Measurements from ENCODE around the gene HHAT.

Gene HHAT

GRCh38 chr1:210499956-210500355 is 171.3 kb downstream of the HHAT start:
- no peak for TF ChIP-seq EZH2phosphoT487 (IDR thresholded peaks at IDR 0.05; ENCODE audit: borderline replicate concordance)
- TF ChIP-seq, protein P1, sequence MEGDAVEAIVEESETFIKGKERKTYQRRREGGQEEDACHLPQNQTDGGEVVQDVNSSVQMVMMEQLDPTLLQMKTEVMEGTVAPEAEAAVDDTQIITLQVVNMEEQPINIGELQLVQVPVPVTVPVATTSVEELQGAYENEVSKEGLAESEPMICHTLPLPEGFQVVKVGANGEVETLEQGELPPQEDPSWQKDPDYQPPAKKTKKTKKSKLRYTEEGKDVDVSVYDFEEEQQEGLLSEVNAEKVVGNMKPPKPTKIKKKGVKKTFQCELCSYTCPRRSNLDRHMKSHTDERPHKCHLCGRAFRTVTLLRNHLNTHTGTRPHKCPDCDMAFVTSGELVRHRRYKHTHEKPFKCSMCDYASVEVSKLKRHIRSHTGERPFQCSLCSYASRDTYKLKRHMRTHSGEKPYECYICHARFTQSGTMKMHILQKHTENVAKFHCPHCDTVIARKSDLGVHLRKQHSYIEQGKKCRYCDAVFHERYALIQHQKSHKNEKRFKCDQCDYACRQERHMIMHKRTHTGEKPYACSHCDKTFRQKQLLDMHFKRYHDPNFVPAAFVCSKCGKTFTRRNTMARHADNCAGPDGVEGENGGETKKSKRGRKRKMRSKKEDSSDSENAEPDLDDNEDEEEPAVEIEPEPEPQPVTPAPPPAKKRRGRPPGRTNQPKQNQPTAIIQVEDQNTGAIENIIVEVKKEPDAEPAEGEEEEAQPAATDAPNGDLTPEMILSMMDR (conservative IDR thresholded peaks at IDR 0.05; ENCODE audit: low read length), result no peak
- H3K9me2 ChIP-seq (replicated peaks; ENCODE audit: low read depth, low read length), result no peaks in the 10 kb centered on the region
- H4K20me1 ChIP-seq (ENCODE audit: insufficient read depth, low read length, poor library complexity, severe bottlenecking), result no peaks in the 10 kb centered on the region
- no peak overlapping the region for H2AFZ ChIP-seq (ENCODE audit: low read length)
- no peak overlapping the region for H3K4me3 ChIP-seq (ENCODE audit: low read length, poor library complexity, severe bottlenecking)
- H3K27me3 ChIP-seq (ENCODE audit: insufficient read depth, low read length, poor library complexity, severe bottlenecking), result no peaks in the 10 kb centered on the region
- no peaks in the 10 kb centered on the region for H3K9me3 ChIP-seq (ENCODE audit: insufficient read depth, low read depth, low read length)
- H3K79me2 ChIP-seq (ENCODE audit: insufficient read depth, low read length), result no peaks in the 10 kb centered on the region
- H3F3A ChIP-seq (ENCODE audit: low read depth), result no peaks in the 10 kb centered on the region
- H3K4me2 ChIP-seq (ENCODE audit: low read depth, low read length, poor library complexity, severe bottlenecking), result no peak overlapping the region
- H3K36me3 ChIP-seq (ENCODE audit: insufficient read depth, low read length), result no peaks in the 10 kb centered on the region
- no peaks in the 10 kb centered on the region for H3K4me1 ChIP-seq (ENCODE audit: insufficient read depth, low read length, poor library complexity, severe bottlenecking)
- H3K9ac ChIP-seq (ENCODE audit: low read depth, low read length, poor library complexity, severe bottlenecking), result no peak overlapping the region

DNA sequence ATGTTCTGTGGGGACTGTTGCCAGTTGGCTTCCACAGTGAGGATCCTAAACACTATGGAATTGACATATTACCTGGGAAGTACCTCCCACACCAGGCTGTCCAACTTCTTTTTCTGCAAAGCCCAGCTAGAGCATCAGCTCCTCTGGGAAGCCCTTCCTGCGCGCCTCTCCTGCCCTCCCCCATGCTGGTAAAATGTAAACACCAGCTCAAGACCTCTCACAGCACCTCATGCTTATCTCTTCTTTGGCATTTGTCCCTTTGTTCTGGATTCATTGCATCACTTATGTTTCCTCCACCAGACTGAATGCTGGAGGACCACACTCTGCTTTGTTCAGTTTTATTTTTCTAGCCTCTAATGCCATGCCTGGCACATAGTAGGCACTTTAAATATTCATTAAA is 172.1 kb downstream of the HHAT start:
- no peaks in the 10 kb centered on the region for H3K27me3 ChIP-seq (ENCODE audit: insufficient read depth, low read length, poor library complexity, severe bottlenecking)
- TF ChIP-seq, protein P1 (conservative IDR thresholded peaks at IDR 0.05; ENCODE audit: low read length), result no peak
- no peak for TF ChIP-seq EZH2phosphoT487 (IDR thresholded peaks at IDR 0.05; ENCODE audit: borderline replicate concordance)

DNA sequence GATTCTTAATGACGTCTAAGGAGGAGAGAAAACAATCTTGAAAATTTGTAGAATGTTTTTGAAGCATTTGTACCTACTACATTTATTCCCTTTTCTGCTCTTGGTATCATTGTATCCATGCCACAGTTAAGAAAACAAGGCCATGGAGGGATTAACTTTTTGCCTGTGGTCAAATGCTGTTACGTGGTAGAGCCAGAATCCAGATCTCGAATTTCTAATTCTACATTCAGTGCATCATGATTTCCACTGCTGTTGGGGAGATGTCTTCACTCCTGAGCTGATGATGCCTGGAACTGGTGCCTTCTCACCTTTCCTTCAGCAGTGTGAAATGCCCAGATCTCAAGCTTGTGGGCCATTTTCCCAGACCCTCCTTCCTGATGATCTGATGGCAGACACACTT is 175.6 kb downstream of the HHAT start:
- Histone ChIP-seq H3K4me3 (ENCODE audit: low read length, poor library complexity, severe bottlenecking) (no peak overlapping the region), H3K9me3 (ENCODE audit: insufficient read depth, low read depth, low read length) (no peaks in the 10 kb centered on the region), H3K9ac (ENCODE audit: low read depth, low read length, poor library complexity, severe bottlenecking) (no peak overlapping the region), H3K36me3 (ENCODE audit: insufficient read depth, low read length) (no peaks in the 10 kb centered on the region), H3F3A (ENCODE audit: low read depth) (no peaks in the 10 kb centered on the region), H3K4me2 (ENCODE audit: low read depth, low read length, poor library complexity, severe bottlenecking) (no peak overlapping the region), H3K9me2 (replicated peaks; ENCODE audit: low read depth, low read length) (no peaks in the 10 kb centered on the region), H4K20me1 (ENCODE audit: insufficient read depth, low read length, poor library complexity, severe bottlenecking) (no peaks in the 10 kb centered on the region), H3K79me2 (ENCODE audit: insufficient read depth, low read length) (no peaks in the 10 kb centered on the region), H3K27me3 (ENCODE audit: insufficient read depth, low read length, poor library complexity, severe bottlenecking) (no peaks in the 10 kb centered on the region), H2AFZ (ENCODE audit: low read length) (no peak overlapping the region), H3K4me1 (ENCODE audit: insufficient read depth, low read length, poor library complexity, severe bottlenecking) (no peaks in the 10 kb centered on the region)
- TF ChIP-seq, protein P1 (conservative IDR thresholded peaks at IDR 0.05; ENCODE audit: low read length), result no peak
- TF ChIP-seq EZH2phosphoT487 (IDR thresholded peaks at IDR 0.05; ENCODE audit: borderline replicate concordance), result no peak

More for the DNA sequence above, 172.1 kb downstream of the HHAT start:
- H3K79me2 ChIP-seq (ENCODE audit: insufficient read depth, low read length), result no peaks in the 10 kb centered on the region
- H3K9me2 ChIP-seq (replicated peaks; ENCODE audit: low read depth, low read length), result no peaks in the 10 kb centered on the region
- H4K20me1 ChIP-seq (ENCODE audit: insufficient read depth, low read length, poor library complexity, severe bottlenecking), result no peaks in the 10 kb centered on the region
- H3K9ac ChIP-seq (ENCODE audit: low read depth, low read length, poor library complexity, severe bottlenecking), result no peak overlapping the region
- no peaks in the 10 kb centered on the region for H3F3A ChIP-seq (ENCODE audit: low read depth)
- no peaks in the 10 kb centered on the region for H3K36me3 ChIP-seq (ENCODE audit: insufficient read depth, low read length)
- H3K9me3 ChIP-seq (ENCODE audit: insufficient read depth, low read depth, low read length), result no peaks in the 10 kb centered on the region
- no peaks in the 10 kb centered on the region for H3K4me1 ChIP-seq (ENCODE audit: insufficient read depth, low read length, poor library complexity, severe bottlenecking)
- no peak overlapping the region for H2AFZ ChIP-seq (ENCODE audit: low read length)
- H3K4me2 ChIP-seq (ENCODE audit: low read depth, low read length, poor library complexity, severe bottlenecking), result no peak overlapping the region
- H3K4me3 ChIP-seq (ENCODE audit: low read length, poor library complexity, severe bottlenecking), result no peak overlapping the region

All from Loucy (cell line).